ENCODE measurements around the gene CFAP100. TPM values are rescaled to one million over a fixed set of nuclear protein-coding genes. Genes with fewer than 3 reads are reported as not detected.

CFAP100 gene
- total RNA-seq, 2 donors from 2014 or later: not detected

- intact Hi-C loops (cut with DNase I): no loop called here
- peak; percentile 43 for DNase-seq (ENCODE audit: low spot score)
Observed at GRCh38 chr3:126479642-126480041, 84.9 kb downstream of the CFAP100 start.

- intact Hi-C loops (cut with DNase I): no loop called here
- DNase-seq (ENCODE audit: low spot score): no peak
Observed at GRCh38 chr3:126480206-126480605, 85.5 kb downstream of the CFAP100 start.

- no peak for DNase-seq (ENCODE audit: low spot score)
- intact Hi-C loops (cut with DNase I): no loop called here
Observed at GRCh38 chr3:126480861-126481260, 86.2 kb downstream of the CFAP100 start.

- intact Hi-C loops (cut with DNase I): no loop called here
Observed at GRCh38 chr3:126481808-126482502, 87.2 kb downstream of the CFAP100 start.

GRCh38 chr3:126482503-126483255 lies 88.0 kb downstream of the CFAP100 start:
- peak; percentile 67 for DNase-seq (ENCODE audit: low spot score)
- intact Hi-C loops (cut with DNase I): no loop called here

More at GRCh38 chr3:126481808-126482502, 87.2 kb downstream of the CFAP100 start:
- DNase-seq (ENCODE audit: low spot score): no peak

GRCh38 chr3:126483321-126483761 lies 88.6 kb downstream of the CFAP100 start:
- intact Hi-C loops (cut with DNase I): no loop called here
- DNase-seq (ENCODE audit: low spot score): no peak

GRCh38 chr3:126484148-126484547 lies 89.4 kb downstream of the CFAP100 start:
- no peak for DNase-seq (ENCODE audit: low spot score)
- intact Hi-C loops (cut with DNase I): no loop called here

- no peak for DNase-seq (ENCODE audit: low spot score)
- intact Hi-C loops (cut with DNase I): no loop called here
Observed at GRCh38 chr3:126484662-126485061, 90.0 kb downstream of the CFAP100 start.

GRCh38 chr3:126485176-126485897 lies 90.6 kb downstream of the CFAP100 start:
- intact Hi-C loops (cut with DNase I): no loop called here
- no peak for DNase-seq (ENCODE audit: low spot score)

GRCh38 chr3:126485956-126486355 lies 91.2 kb downstream of the CFAP100 start:
- intact Hi-C loops (cut with DNase I): no loop called here

More at GRCh38 chr3:126485956-126486355, 91.2 kb downstream of the CFAP100 start:
- DNase-seq (ENCODE audit: low spot score): no peak

Other genes starting within 250 kb of the CFAP100 start
- 10 to 100 TPM in 1 of 2 donors, 1 to 10 TPM in 1; 5.6 to 12.4 TPM for gene ALDH1L1, start 214.3 kb upstream of the CFAP100 start, total RNA-seq
- 10 to 100 TPM; 10.6 to 15.5 TPM for gene KLF15, start 37.5 kb upstream of the CFAP100 start, total RNA-seq
- gene ZXDC, start 81.0 kb downstream of the CFAP100 start, total RNA-seq: 10 to 100 TPM; 26.8 to 26.9 TPM
- gene UROC1, start 122.9 kb downstream of the CFAP100 start, total RNA-seq: not detected
- gene CHST13, start 129.2 kb downstream of the CFAP100 start, total RNA-seq: under 1 TPM; 0.86 to 0.88 TPM
- gene C3orf22, start 164.0 kb downstream of the CFAP100 start, total RNA-seq: not detected